HG03066 (cell line): ENCODE measurements around the gene BBS9.
A peak's percentile ranks its signal among the peaks of the same experiment; 100 is the strongest.
"Not testable (repeated sequence)": the region's sequence is repeated elsewhere in the genome, so short reads cannot be mapped to it uniquely, and the experiment has no call there.

Source experiments
- ATAC-seq: cut with Tn5 transposase; IDR thresholded peaks from one replicate; pipeline ENCODE4 v1.9.1; 2021; ENCODE audit warnings: low read depth; ENCODE audit not compliant: unreplicated experiment

Gene BBS9

GRCh38 chr7:33128990-33129805 lies at the start of gene BBS9:
Gene BBS9 (plus strand): TSS chr7:33129564. CDS start chr7:33146253, 16,689 bp downstream.
- peak; percentile 100 for ATAC-seq

GRCh38 chr7:33079763-33080690 lies 49.3 kb upstream of the BBS9 start:
- ATAC-seq = no peak

GRCh38 chr7:33087356-33087755 lies 42.0 kb upstream of the BBS9 start:
- ATAC-seq = no peak

GRCh38 chr7:33087858-33088257 lies 41.5 kb upstream of the BBS9 start:
- ATAC-seq = no peak

GRCh38 chr7:33089142-33089541 lies 40.2 kb upstream of the BBS9 start:
- ATAC-seq = no peak

- ATAC-seq = no peak
These were observed 38.2 kb upstream of the BBS9 start for GRCh38 chr7:33091111-33091531.

GRCh38 chr7:33091641-33092191 lies 37.6 kb upstream of the BBS9 start:
- no peak for ATAC-seq

GRCh38 chr7:33093266-33093665 lies 36.1 kb upstream of the BBS9 start:
- no peak for ATAC-seq

GRCh38 chr7:33094745-33095275 lies 34.6 kb upstream of the BBS9 start:
- not testable (repeated sequence) for ATAC-seq

- ATAC-seq = no peak
These were observed 30.0 kb upstream of the BBS9 start for GRCh38 chr7:33099154-33099940.

GRCh38 chr7:33100770-33101169 lies 28.6 kb upstream of the BBS9 start:
- no peak for ATAC-seq

- ATAC-seq = no peak
These were observed 27.5 kb upstream of the BBS9 start for GRCh38 chr7:33101906-33102305.

- no peak for ATAC-seq
These were observed 22.0 kb upstream of the BBS9 start for GRCh38 chr7:33107136-33108066.

GRCh38 chr7:33108554-33109004 lies 20.8 kb upstream of the BBS9 start:
- peak; percentile 7 for ATAC-seq

GRCh38 chr7:33109005-33109757 lies 20.2 kb upstream of the BBS9 start, which contains the start of gene RP9:
Gene RP9 (minus strand): TSS chr7:33109404. CDS start chr7:33109372, 32 bp downstream.
- peak; percentile 84 for ATAC-seq

GRCh38 chr7:33109758-33110238 lies 19.6 kb upstream of the BBS9 start:
- ATAC-seq = no peak

- ATAC-seq = no peak
These were observed 17.8 kb upstream of the BBS9 start for GRCh38 chr7:33111614-33112013.

GRCh38 chr7:33114976-33115375 lies 14.4 kb upstream of the BBS9 start:
- no peak for ATAC-seq
